Activated CD8-positive, alpha-beta memory T cell treated with anti-CD3 and anti-CD28 coated beads for 4 hours (primary cell): ENCODE measurements around the gene BTRC.
"Not testable (repeated sequence)": the region's sequence is repeated elsewhere in the genome, so short reads cannot be mapped to it uniquely, and the experiment has no call there.

Source experiments
- DNase-seq, 2 donors: peaks; one replicate each; pipeline ENCODE4 v3.0.0-alpha.2; 2020; ENCODE audit warnings: low read depth in 2 of 2

BTRC gene

GRCh38 chr10:101346177-101346576, 7.8 kb upstream of the BTRC start:
- no peak for DNase-seq

- DNase-seq: no peak
Measured at GRCh38 chr10:101351017-101351416, 2.9 kb upstream of the BTRC start.

GRCh38 chr10:101351477-101351876, 2.5 kb upstream of the BTRC start:
- DNase-seq: no peak

- not testable (repeated sequence) for DNase-seq
Measured at GRCh38 chr10:101352857-101353256, 1.1 kb upstream of the BTRC start.

GRCh38 chr10:101354328-101355071, 535 bp downstream of the BTRC start:
- peak; percentile 5 to 18 for DNase-seq

- DNase-seq: no peak
Measured at GRCh38 chr10:101355072-101355706, 1.2 kb downstream of the BTRC start.

- no peak for DNase-seq
Measured at GRCh38 chr10:101356132-101356531, 2.2 kb downstream of the BTRC start.

- DNase-seq: no peak
Measured at GRCh38 chr10:101357958-101358357, 4.0 kb downstream of the BTRC start.

- DNase-seq: no peak
Measured at GRCh38 chr10:101358706-101359300, 4.8 kb downstream of the BTRC start.

GRCh38 chr10:101360090-101360489, 6.1 kb downstream of the BTRC start:
- DNase-seq: not testable (repeated sequence)

- DNase-seq: not testable (repeated sequence)
Measured at GRCh38 chr10:101360841-101361240, 6.9 kb downstream of the BTRC start.

GRCh38 chr10:101363850-101364400, 10.0 kb downstream of the BTRC start:
- no peak for DNase-seq

GRCh38 chr10:101364721-101365120, 10.8 kb downstream of the BTRC start:
- no peak for DNase-seq

GRCh38 chr10:101367569-101368453, 13.8 kb downstream of the BTRC start:
- no peak for DNase-seq

GRCh38 chr10:101373063-101373462, 19.1 kb downstream of the BTRC start:
- DNase-seq: no peak

GRCh38 chr10:101373993-101374392, 20.0 kb downstream of the BTRC start:
- not testable (repeated sequence) for DNase-seq

- no peak for DNase-seq
Measured at GRCh38 chr10:101375076-101375475, 21.1 kb downstream of the BTRC start.

GRCh38 chr10:101379663-101380352, 25.8 kb downstream of the BTRC start:
- no peak for DNase-seq

GRCh38 chr10:101380353-101381017, 26.5 kb downstream of the BTRC start:
- no peak for DNase-seq

- DNase-seq: no peak
Measured at GRCh38 chr10:101385866-101386658, 32.1 kb downstream of the BTRC start.
